Neural crest cell (in vitro differentiated cells): Measurements from ENCODE around the gene PPP2R2C. TPM values are rescaled to one million over a fixed set of nuclear protein-coding genes. Genes with fewer than 3 reads are reported as not detected.

ENCODE experiments used
- DNase-seq: peaks from one replicate; pipeline ENCODE4 v3.0.0; 2021; ENCODE audit warnings: low read depth, mixed read lengths, low spot score
- H3K27ac Mint-ChIP-seq: one replicate; pipeline ENCODE4 v1.8.0; 2021; ENCODE audit warnings: mild to moderate bottlenecking, mixed read lengths; ENCODE audit not compliant: unreplicated experiment
- H3K27me3 Mint-ChIP-seq: 2 replicates; pipeline ENCODE4 v1.8.0; 2021; ENCODE audit warnings: low read depth, mild to moderate bottlenecking, mixed read lengths
- H3K36me3 Mint-ChIP-seq: 2 replicates; pipeline ENCODE4 v1.8.0; 2021; ENCODE audit warnings: low read depth, mild to moderate bottlenecking, mixed read lengths
- H3K4me1 Mint-ChIP-seq: 2 replicates; pipeline ENCODE4 v1.8.0; 2021; ENCODE audit warnings: mixed read lengths
- H3K4me3 Mint-ChIP-seq: one replicate; pipeline ENCODE4 v1.8.0; 2021; ENCODE audit warnings: mild to moderate bottlenecking, mixed read lengths
- H3K9me3 Mint-ChIP-seq: 2 replicates; pipeline ENCODE4 v1.8.0; 2021; ENCODE audit warnings: mixed read lengths
- CTCF ChIP-seq: fragments of 200-600 bp; sonication (generic); conservative IDR thresholded peaks from 2 replicates; pipeline ENCODE4 v1.5.0; 2021; ENCODE audit warnings: antibody characterized with exemption, mild to moderate bottlenecking
- total RNA-seq: library from RNA; stranded (reverse); gene quantifications from 2 replicates; pipeline ENCODE4 v1.2.1, GENCODE V29; 2021

The PPP2R2C gene
- total RNA-seq, 1 donor from 2014 or later = 0.35 TPM

DNA sequence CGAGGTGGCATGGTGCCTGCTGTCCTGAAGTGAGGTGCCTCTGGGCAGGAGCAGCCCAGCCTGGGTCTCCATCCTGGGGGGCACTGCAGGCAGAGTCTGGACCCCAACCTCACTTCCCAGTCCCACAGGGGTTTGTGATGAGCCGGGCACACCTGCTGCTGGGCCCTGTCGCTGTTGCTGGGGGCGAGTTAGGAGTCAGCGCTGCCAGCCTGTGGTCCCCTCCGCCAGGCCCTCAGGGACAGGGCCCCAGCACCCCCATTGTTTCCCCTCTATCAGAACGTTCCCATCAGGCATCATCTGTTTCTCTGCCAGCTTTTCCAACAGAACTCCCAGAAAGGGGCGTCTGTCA lies 179.3 kb downstream of the PPP2R2C start:
- no peaks in the 10 kb centered on the region for H3K4me1 Mint-ChIP-seq

DNA sequence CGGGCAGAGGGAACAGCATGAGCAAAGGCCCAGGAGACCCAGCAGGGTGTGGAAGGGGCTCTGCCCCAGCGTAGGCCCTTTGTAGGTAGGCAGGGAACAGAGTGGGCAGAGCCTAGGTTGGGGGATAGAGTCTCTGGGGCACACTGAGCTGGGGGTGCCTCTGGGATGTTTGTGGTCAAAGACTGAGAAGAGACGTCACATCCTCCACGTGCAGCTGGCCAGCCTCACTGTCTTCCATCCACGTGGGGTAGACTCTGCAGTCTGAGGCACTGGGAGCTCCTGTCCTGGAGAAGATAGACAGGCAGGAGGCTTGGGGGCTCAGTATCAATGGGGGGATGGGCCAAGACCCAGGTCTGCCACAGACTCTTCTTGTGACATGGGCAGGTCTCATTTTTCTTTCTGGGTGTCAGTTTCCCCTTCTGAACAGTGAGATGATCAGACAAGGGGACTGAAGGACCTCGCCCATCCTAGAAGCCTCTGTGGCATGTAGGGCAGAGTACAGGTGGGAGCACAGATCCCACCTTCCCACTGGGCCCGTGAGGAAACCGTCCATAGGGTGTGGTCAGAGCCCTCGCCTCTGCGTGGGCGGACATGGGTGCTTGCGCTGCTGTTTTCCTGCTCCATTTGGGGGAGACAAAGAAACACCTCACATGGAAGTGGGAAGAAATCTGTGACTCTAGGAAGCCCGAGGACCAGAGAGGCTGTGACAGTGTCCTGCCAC lies 179.9 kb downstream of the PPP2R2C start:
- Mint-ChIP-seq H3K27me3 (no peaks in the 10 kb centered on the region), H3K36me3 (no peaks in the 10 kb centered on the region), H3K4me3 (no peak overlapping the region), H3K4me1 (no peaks in the 10 kb centered on the region), H3K9me3 (no peaks in the 10 kb centered on the region), H3K27ac (no peak overlapping the region)
- DNase-seq = no peak
- no peak for TF ChIP-seq CTCF

More for the DNA sequence above, 179.3 kb downstream of the PPP2R2C start:
- Mint-ChIP-seq H3K27me3 (no peaks in the 10 kb centered on the region), H3K9me3 (no peaks in the 10 kb centered on the region), H3K36me3 (no peaks in the 10 kb centered on the region), H3K27ac (no peak overlapping the region), H3K4me3 (no peak overlapping the region)
- DNase-seq = no peak
- no peak for TF ChIP-seq CTCF

DNA sequence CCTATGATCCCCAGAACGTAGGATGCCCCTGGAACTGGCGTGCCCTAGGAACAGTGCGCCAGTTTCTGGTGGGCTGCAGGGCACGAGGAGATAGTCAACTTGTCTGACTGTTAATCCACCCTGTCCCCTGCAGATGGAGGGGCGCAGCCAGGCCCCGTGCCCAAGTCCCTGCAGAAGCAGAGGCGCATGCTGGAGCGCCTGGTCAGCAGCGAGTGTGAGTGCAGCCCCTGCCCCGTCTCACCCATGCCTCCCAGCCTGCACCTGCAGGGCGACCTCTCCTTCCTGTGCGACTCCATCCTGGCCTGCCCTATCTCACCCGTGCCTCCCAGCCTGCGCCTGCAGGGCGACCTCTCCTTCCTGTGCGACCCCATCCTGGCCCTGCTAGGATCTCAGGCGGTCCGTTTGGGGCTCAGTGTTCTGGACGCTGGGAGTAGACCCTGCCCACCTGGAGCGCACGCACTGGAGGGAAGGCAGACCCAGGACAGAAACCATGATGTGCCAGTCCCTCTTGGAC lies 180.6 kb downstream of the PPP2R2C start:
- TF ChIP-seq CTCF = no peak
- H3K9me3 Mint-ChIP-seq = no peaks in the 10 kb centered on the region

GRCh38 chr4:6290769-6291547 lies 181.5 kb downstream of the PPP2R2C start:
- no peaks in the 10 kb centered on the region for H3K36me3 Mint-ChIP-seq
- H3K27ac Mint-ChIP-seq = peak overlapping the region; percentile 57
- no peaks in the 10 kb centered on the region for H3K9me3 Mint-ChIP-seq
- DNase-seq = no peak
- no peak for TF ChIP-seq CTCF
- no peak overlapping the region for H3K4me3 Mint-ChIP-seq
- no peaks in the 10 kb centered on the region for H3K4me1 Mint-ChIP-seq
- H3K27me3 Mint-ChIP-seq = no peaks in the 10 kb centered on the region

More for the DNA sequence above, 180.6 kb downstream of the PPP2R2C start:
- H3K36me3 Mint-ChIP-seq = no peaks in the 10 kb centered on the region
- no peak overlapping the region for H3K27ac Mint-ChIP-seq
- no peaks in the 10 kb centered on the region for H3K27me3 Mint-ChIP-seq
- no peak for DNase-seq
- H3K4me1 Mint-ChIP-seq = no peaks in the 10 kb centered on the region
- H3K4me3 Mint-ChIP-seq = no peak overlapping the region

GRCh38 chr4:6290256-6290655 lies 182.2 kb downstream of the PPP2R2C start:
- DNase-seq = no peak
- no peak overlapping the region for H3K27ac Mint-ChIP-seq
- TF ChIP-seq CTCF = no peak
- H3K9me3 Mint-ChIP-seq = no peaks in the 10 kb centered on the region
- H3K36me3 Mint-ChIP-seq = no peaks in the 10 kb centered on the region
- H3K27me3 Mint-ChIP-seq = no peaks in the 10 kb centered on the region
- H3K4me3 Mint-ChIP-seq = no peak overlapping the region
- H3K4me1 Mint-ChIP-seq = no peaks in the 10 kb centered on the region
